Stomach (tissue), 4 donors: ENCODE measurements around the gene MCAT.

Experiments
- CTCF ChIP-seq, 7 experiments: fragments of 450-650 bp in 4 of 7; fragments of 200-600 bp in 3 of 7; sonication (generic) in 3 of 7; IDR thresholded peaks; one replicate each; pipeline ENCODE4 v1.5.1; 2016 to 2019; ENCODE audit warnings: antibody characterized with exemption in 7 of 7, control low read depth in 2 of 7, mild to moderate bottlenecking in 1 of 7
- EP300 ChIP-seq: sonication (generic); formaldehyde crosslinking; IDR thresholded peaks from one replicate; pipeline ENCODE4 v1.6.1; 2017; ENCODE audit warnings: antibody characterized with exemption
- POLR2A ChIP-seq, 4 donors: fragments of 450-650 bp; IDR thresholded peaks; one replicate each; pipeline ENCODE4 v1.6.1; 2016; ENCODE audit warnings: antibody characterized with exemption in 4 of 4, control low read depth in 2 of 4, mild to moderate bottlenecking in 1 of 4, moderate library complexity in 1 of 4
- POLR2AphosphoS5 ChIP-seq, 3 donors: sonication (generic); formaldehyde crosslinking; IDR thresholded peaks; one replicate each; pipeline ENCODE4 v1.6.1; 2016; ENCODE audit warnings: antibody characterized with exemption in 3 of 3

- TF ChIP-seq CTCF (IDR thresholded peaks at IDR 0.05) (no peak), EP300 (no peak), POLR2A (IDR thresholded peaks at IDR 0.05) (no peak), POLR2AphosphoS5 (IDR thresholded peaks at IDR 0.05) (no peak)
Observed at GRCh38 chr22:43188829-43189545, 45.8 kb upstream of the MCAT start.
